Testis (tissue), 3 donors: ENCODE data around the gene IKBKE. TPM values are rescaled to one million over a fixed set of nuclear protein-coding genes. Genes with fewer than 3 reads are reported as not detected.
A peak's percentile ranks its signal among the peaks of the same experiment; 100 is the strongest.
"Not testable (repeated sequence)": the region's sequence is repeated elsewhere in the genome, so short reads cannot be mapped to it uniquely, and the experiment has no call there.

Experiments
- DNase-seq: peaks from one replicate; pipeline ENCODE4 v3.0.0-alpha.2; 2019
- H3K27ac ChIP-seq, 2 donors: fragments of 200-600 bp; sonication (generic); one replicate each; pipeline ENCODE4 v1.5.1; 2019
- H3K27me3 ChIP-seq: fragments of 200-600 bp; sonication (generic); one replicate; pipeline ENCODE4 v1.5.1; 2019
- H3K36me3 ChIP-seq: fragments of 200-600 bp; sonication (generic); one replicate; pipeline ENCODE4 v1.5.1; 2017; ENCODE audit warnings: low read depth; ENCODE audit errors: missing control alignments
- H3K4me1 ChIP-seq: fragments of 200-600 bp; sonication (generic); one replicate; pipeline ENCODE4 v1.5.1; 2019
- H3K4me3 ChIP-seq, 2 donors: fragments of 200-600 bp; sonication (generic); one replicate each; pipeline ENCODE4 v1.5.1; 2017 to 2019
- H3K9me3 ChIP-seq: fragments of 200-600 bp; sonication (generic); one replicate; pipeline ENCODE4 v1.5.1; 2017
- CTCF ChIP-seq, 3 experiments: fragments of 450-650 bp in 2 of 3; fragments of 200-600 bp in 1 of 3; sonication (generic) in 1 of 3; IDR thresholded peaks; one replicate each; pipeline ENCODE4 v1.5.1; 2016 to 2019; ENCODE audit warnings: antibody characterized with exemption in 3 of 3, mild to moderate bottlenecking in 2 of 3, moderate library complexity in 1 of 3
- POLR2A ChIP-seq: fragments of 450-650 bp; IDR thresholded peaks from one replicate; pipeline ENCODE4 v1.6.1; 2017; ENCODE audit warnings: antibody characterized with exemption, mild to moderate bottlenecking, moderate library complexity
- WGBS, 2 donors: methylation state at CpG; one replicate each; pipeline ENCODE4 v1.1.5; 2018; 5-methylcytosine and 5-hydroxymethylcytosine counted together
- intact Hi-C: fragments of 100-400 bp; cut with DNase I; formaldehyde crosslinking; loops from one replicate; pipeline ENCODE4 v1.15.1; 2023; ENCODE audit warnings: low total_unique reads
- polyA plus RNA-seq: library from polyadenylated mRNA; stranded (reverse); fragments of 350-450 nt; fragmentation: Illumina TruSeq; extraction: RNeasy Lipid Tissue Mini Kit (QIAGEN cat#74804); gene quantifications from one replicate; pipeline ENCODE4 v1.2.3, GENCODE V29; 2014; ENCODE audit warnings: low read depth, low replicate concordance; ENCODE audit not compliant: insufficient read depth
- total RNA-seq, 2 donors: library from RNA; depleted of rRNA; stranded (reverse); fragments of >200 nt; gene quantifications; one replicate each; pipeline ENCODE4 v1.2.3, GENCODE V29; 2016

IKBKE gene
- total and polyA plus RNA-seq, 3 donors from 2014 or later: 0.99 to 1.6 (median 1.0) TPM

- intact Hi-C loops: no loop called here
- Histone ChIP-seq H3K27ac (no peak overlapping the region), H3K27me3 (no peaks in the 10 kb centered on the region), H3K4me3 (no peak overlapping the region), H3K9me3 (no peaks in the 10 kb centered on the region), H3K4me1 (no peaks in the 10 kb centered on the region), H3K36me3 (no peaks in the 10 kb centered on the region)
- TF ChIP-seq POLR2A (no peak), CTCF (IDR thresholded peaks at IDR 0.05) (peak; percentile 66 to 81 (median 69))
- WGBS, 2 donors: 77 to 83% methylated on average over 13 to 14 of the region's 14 CpGs
- DNase-seq: peak; percentile 85
These were observed 9.2 kb downstream of the IKBKE start for GRCh38 chr1:206479183-206480125.

- WGBS, 2 donors: 86 to 90% methylated on average over 2 to 8 of the region's 8 CpGs
- DNase-seq: no peak
These were observed 9.9 kb downstream of the IKBKE start for GRCh38 chr1:206480211-206480610.

GRCh38 chr1:206482611-206483010 lies 12.3 kb downstream of the IKBKE start:
- no peaks in the 10 kb centered on the region for H3K9me3 ChIP-seq
- H3K4me1 ChIP-seq: no peaks in the 10 kb centered on the region
- 90 to 97% methylated on average over 2 of the region's 2 CpGs for WGBS, 2 donors
- no peak overlapping the region for H3K4me3 ChIP-seq
- H3K27me3 ChIP-seq: no peaks in the 10 kb centered on the region
- H3K27ac ChIP-seq: no peak overlapping the region
- TF ChIP-seq POLR2A: no peak
- TF ChIP-seq CTCF (IDR thresholded peaks at IDR 0.05): no peak
- intact Hi-C loops: no loop called here
- no peak for DNase-seq
- no peaks in the 10 kb centered on the region for H3K36me3 ChIP-seq

More at GRCh38 chr1:206480211-206480610, 9.9 kb downstream of the IKBKE start:
- Histone ChIP-seq H3K27me3 (no peaks in the 10 kb centered on the region), H3K27ac (no peak overlapping the region), H3K36me3 (no peaks in the 10 kb centered on the region), H3K4me3 (no peak overlapping the region), H3K4me1 (no peaks in the 10 kb centered on the region), H3K9me3 (no peaks in the 10 kb centered on the region)
- no peak for TF ChIP-seq CTCF (IDR thresholded peaks at IDR 0.05)
- no peak for TF ChIP-seq POLR2A
- intact Hi-C loops: no loop called here

GRCh38 chr1:206483864-206484263 lies 13.6 kb downstream of the IKBKE start:
- 91 to 100% methylated on average over 1 of the region's 1 CpG for WGBS, 2 donors
- DNase-seq, intact Hi-C loops, H3K9me3 ChIP-seq, H3K27me3 ChIP-seq, H3K4me3 ChIP-seq, H3K36me3 ChIP-seq, H3K27ac ChIP-seq, H3K4me1 ChIP-seq: not testable (repeated sequence)

- TF ChIP-seq CTCF (IDR thresholded peaks at IDR 0.05): no peak
- no peak for TF ChIP-seq POLR2A
- H3K4me1 ChIP-seq: no peaks in the 10 kb centered on the region
- no peaks in the 10 kb centered on the region for H3K27me3 ChIP-seq
- DNase-seq: no peak
- H3K4me3 ChIP-seq: no peak overlapping the region
- H3K9me3 ChIP-seq: no peaks in the 10 kb centered on the region
- intact Hi-C loops: no loop called here
- no peaks in the 10 kb centered on the region for H3K36me3 ChIP-seq
- WGBS, 2 donors: 86 to 95% methylated on average over 6 to 10 of the region's 10 CpGs
- H3K27ac ChIP-seq: no peak overlapping the region
These were observed 14.6 kb downstream of the IKBKE start for GRCh38 chr1:206484901-206485300.
